ENCODE results near the gene ITGA3.

The ITGA3 gene

GRCh38 chr17:50128441-50129352 lies 72.8 kb downstream of the ITGA3 start:
- no peaks in the 10 kb centered on the region for H3K79me2 ChIP-seq (ENCODE audit: insufficient read depth, low read length)
- no peaks in the 10 kb centered on the region for H3K36me3 ChIP-seq (ENCODE audit: low read length)
- no peak overlapping the region for H3K9ac ChIP-seq (ENCODE audit: low read length)
- no peak overlapping the region for H3K4me2 ChIP-seq (ENCODE audit: low read depth, low read length, poor library complexity, severe bottlenecking)
- H3F3A ChIP-seq (ENCODE audit: insufficient read depth) = 0 out of 2 replicates have a peak, but pooled peaks cover 4% of the 10 kb centered on the region
- no peaks in the 10 kb centered on the region for H3K27me3 ChIP-seq (ENCODE audit: low read length)
- no peaks in the 10 kb centered on the region for H3K9me2 ChIP-seq (replicated peaks; ENCODE audit: insufficient read depth, low read length)
- no peak overlapping the region for H3K27ac ChIP-seq (ENCODE audit: low read depth, low read length)
- no peaks in the 10 kb centered on the region for H4K20me1 ChIP-seq (ENCODE audit: low read depth, low read length)
- H2AFZ ChIP-seq (ENCODE audit: low read depth, low read length, severe bottlenecking) = no peak overlapping the region
- no peak for TF ChIP-seq EZH2phosphoT487 (conservative IDR thresholded peaks at IDR 0.05; ENCODE audit: low read length)
- TF ChIP-seq, protein P1, sequence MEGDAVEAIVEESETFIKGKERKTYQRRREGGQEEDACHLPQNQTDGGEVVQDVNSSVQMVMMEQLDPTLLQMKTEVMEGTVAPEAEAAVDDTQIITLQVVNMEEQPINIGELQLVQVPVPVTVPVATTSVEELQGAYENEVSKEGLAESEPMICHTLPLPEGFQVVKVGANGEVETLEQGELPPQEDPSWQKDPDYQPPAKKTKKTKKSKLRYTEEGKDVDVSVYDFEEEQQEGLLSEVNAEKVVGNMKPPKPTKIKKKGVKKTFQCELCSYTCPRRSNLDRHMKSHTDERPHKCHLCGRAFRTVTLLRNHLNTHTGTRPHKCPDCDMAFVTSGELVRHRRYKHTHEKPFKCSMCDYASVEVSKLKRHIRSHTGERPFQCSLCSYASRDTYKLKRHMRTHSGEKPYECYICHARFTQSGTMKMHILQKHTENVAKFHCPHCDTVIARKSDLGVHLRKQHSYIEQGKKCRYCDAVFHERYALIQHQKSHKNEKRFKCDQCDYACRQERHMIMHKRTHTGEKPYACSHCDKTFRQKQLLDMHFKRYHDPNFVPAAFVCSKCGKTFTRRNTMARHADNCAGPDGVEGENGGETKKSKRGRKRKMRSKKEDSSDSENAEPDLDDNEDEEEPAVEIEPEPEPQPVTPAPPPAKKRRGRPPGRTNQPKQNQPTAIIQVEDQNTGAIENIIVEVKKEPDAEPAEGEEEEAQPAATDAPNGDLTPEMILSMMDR (IDR thresholded peaks at IDR 0.05; ENCODE audit: insufficient read depth, low read length, poor library complexity, severe bottlenecking) = no peak
- no peaks in the 10 kb centered on the region for H3K9me3 ChIP-seq (ENCODE audit: insufficient read depth, low read length)
- no peak overlapping the region for H3K4me3 ChIP-seq (ENCODE audit: insufficient read depth, low read length, poor library complexity, severe bottlenecking)

DNA sequence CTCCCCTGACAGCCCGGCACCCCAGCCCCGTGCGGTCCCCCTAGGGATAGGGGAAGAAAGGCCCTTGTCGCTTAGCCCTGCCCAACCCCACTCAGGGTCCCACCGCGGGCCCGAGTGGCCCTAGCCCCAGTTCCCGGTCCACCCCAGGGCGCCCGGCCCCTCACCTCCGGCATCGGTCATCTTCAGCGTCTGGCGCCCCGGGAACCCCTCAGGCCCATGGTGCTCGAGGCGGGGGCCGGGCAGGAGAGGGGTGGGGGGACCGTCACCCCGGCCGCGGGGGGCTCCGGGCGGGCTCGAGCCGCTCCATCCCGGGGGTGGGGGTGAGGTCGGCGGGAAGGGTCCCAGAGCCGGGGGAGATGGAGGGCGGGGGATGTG lies 73.4 kb downstream of the ITGA3 start:
- H3F3A ChIP-seq (ENCODE audit: insufficient read depth) = 0 out of 2 replicates have a peak, but pooled peaks cover 4% of the 10 kb centered on the region
- no peak overlapping the region for H3K9ac ChIP-seq (ENCODE audit: low read length)
- H3K79me2 ChIP-seq (ENCODE audit: insufficient read depth, low read length) = no peaks in the 10 kb centered on the region
- H2AFZ ChIP-seq (ENCODE audit: low read depth, low read length, severe bottlenecking) = no peak overlapping the region
- H4K20me1 ChIP-seq (ENCODE audit: low read depth, low read length) = no peaks in the 10 kb centered on the region
- TF ChIP-seq EZH2phosphoT487 (conservative IDR thresholded peaks at IDR 0.05; ENCODE audit: low read length) = no peak
- TF ChIP-seq, protein P1 (IDR thresholded peaks at IDR 0.05; ENCODE audit: insufficient read depth, low read length, poor library complexity, severe bottlenecking) = no peak
- H3K36me3 ChIP-seq (ENCODE audit: low read length) = no peaks in the 10 kb centered on the region
- H3K27me3 ChIP-seq (ENCODE audit: low read length) = no peaks in the 10 kb centered on the region
- H3K4me3 ChIP-seq (ENCODE audit: insufficient read depth, low read length, poor library complexity, severe bottlenecking) = no peak overlapping the region
- no peak overlapping the region for H3K4me2 ChIP-seq (ENCODE audit: low read depth, low read length, poor library complexity, severe bottlenecking)
- H3K27ac ChIP-seq (ENCODE audit: low read depth, low read length) = no peak overlapping the region
- no peaks in the 10 kb centered on the region for H3K9me2 ChIP-seq (replicated peaks; ENCODE audit: insufficient read depth, low read length)
- H3K9me3 ChIP-seq (ENCODE audit: insufficient read depth, low read length) = no peaks in the 10 kb centered on the region

DNA sequence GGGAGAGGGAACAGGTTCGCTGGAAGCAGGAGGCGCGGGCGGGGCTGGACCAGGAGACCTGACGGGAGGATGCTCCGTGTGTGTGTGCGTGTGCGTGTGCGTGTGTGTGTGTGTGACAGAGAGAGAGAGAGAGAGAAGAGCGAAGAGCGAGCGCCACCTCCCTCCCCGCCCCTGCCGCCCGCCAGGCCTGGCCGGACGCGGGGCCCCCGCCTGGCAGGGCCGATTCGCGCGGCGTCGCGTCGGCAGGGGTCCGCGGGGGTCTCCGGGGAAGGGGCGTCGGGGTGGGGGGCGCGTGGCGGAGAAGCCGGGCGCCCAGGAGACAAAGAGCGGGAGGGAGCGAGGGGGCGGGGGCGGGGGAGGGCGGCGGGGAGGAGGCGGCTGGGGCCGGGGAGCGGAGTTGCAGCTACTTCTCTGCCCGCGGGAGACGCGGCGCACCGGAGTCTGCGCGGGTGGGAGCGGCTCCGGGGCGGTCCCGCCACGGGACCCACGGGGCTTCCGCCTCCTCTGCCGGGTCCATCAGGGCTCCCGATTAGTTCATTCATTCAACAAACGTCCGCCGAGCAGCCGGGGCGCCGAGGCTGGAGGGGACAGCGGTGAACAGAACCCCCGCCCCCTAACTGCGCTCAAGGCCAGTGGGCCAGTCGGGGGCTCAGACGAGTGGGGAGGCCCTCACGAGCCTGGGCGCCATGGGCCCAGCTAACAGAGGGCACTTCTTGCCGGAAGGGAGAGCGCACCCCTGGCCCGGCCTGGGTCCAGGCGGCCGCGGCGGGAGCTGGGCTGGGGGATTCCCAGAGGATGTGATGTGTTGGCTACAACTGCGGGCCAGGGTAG lies 74.0 kb downstream of the ITGA3 start, which contains the start of gene SAMD14:
Gene SAMD14 (minus strand): TSS at position 433 of the 831 bp plus-strand sequence. CDS start 5,201 bp downstream, outside the sequence.
- TF ChIP-seq EZH2phosphoT487 (conservative IDR thresholded peaks at IDR 0.05; ENCODE audit: low read length) = no peak
- TF ChIP-seq, protein P1 (IDR thresholded peaks at IDR 0.05; ENCODE audit: insufficient read depth, low read length, poor library complexity, severe bottlenecking) = no peak
- H3K4me3 ChIP-seq (ENCODE audit: insufficient read depth, low read length, poor library complexity, severe bottlenecking) = no peak within 1 kb of the TSS
- no peaks in the 10 kb centered on the region for H3K9me3 ChIP-seq (ENCODE audit: insufficient read depth, low read length)
- H3K36me3 ChIP-seq (ENCODE audit: low read length) = no peaks in the 10 kb centered on the region
- no peak within 1 kb of the TSS for H3K4me2 ChIP-seq (ENCODE audit: low read depth, low read length, poor library complexity, severe bottlenecking)
- no peaks in the 10 kb centered on the region for H4K20me1 ChIP-seq (ENCODE audit: low read depth, low read length)
- 0 out of 2 replicates have a peak, but pooled peaks cover 4% of the 10 kb centered on the region for H3F3A ChIP-seq (ENCODE audit: insufficient read depth)
- H3K9me2 ChIP-seq (replicated peaks; ENCODE audit: insufficient read depth, low read length) = no peaks in the 10 kb centered on the region
- no peaks in the 10 kb centered on the region for H3K27me3 ChIP-seq (ENCODE audit: low read length)
- no peak within 1 kb of the TSS for H2AFZ ChIP-seq (ENCODE audit: low read depth, low read length, severe bottlenecking)
- no peak within 1 kb of the TSS for H3K27ac ChIP-seq (ENCODE audit: low read depth, low read length)
- no peaks in the 10 kb centered on the region for H3K79me2 ChIP-seq (ENCODE audit: insufficient read depth, low read length)
- no peak within 1 kb of the TSS for H3K9ac ChIP-seq (ENCODE audit: low read length)

All from SU-DHL-6 (cell line).